GM20431 (cell line): ENCODE results near the gene CELF2.
"Not testable (repeated sequence)": the region's sequence is repeated elsewhere in the genome, so short reads cannot be mapped to it uniquely, and the experiment has no call there.

ENCODE experiments used
- in situ Hi-C: fragments of 300-500 bp; cut with MseI, MboI; formaldehyde crosslinking; loops from one replicate; pipeline ENCODE4 v1.15.0; 2020; ENCODE audit warnings: low sequenced_read_pairs; ENCODE audit not compliant: unreplicated experiment

CELF2 gene

GRCh38 chr10:11116361-11116760 is 98.7 kb downstream of the CELF2 start:
- in situ Hi-C loops = no loop called here

GRCh38 chr10:11116817-11117216 is 99.1 kb downstream of the CELF2 start:
- in situ Hi-C loops = no loop called here

- in situ Hi-C loops = no loop called here
Measured at GRCh38 chr10:11118686-11119085, 101.0 kb downstream of the CELF2 start.

GRCh38 chr10:11119843-11120242 is 102.2 kb downstream of the CELF2 start:
- in situ Hi-C loops = no loop called here

- in situ Hi-C loops = no loop called here
Measured at GRCh38 chr10:11120711-11121110, 103.0 kb downstream of the CELF2 start.

GRCh38 chr10:11123892-11124291 is 106.2 kb downstream of the CELF2 start:
- in situ Hi-C loops = not testable (repeated sequence)

GRCh38 chr10:11125004-11125403 is 107.3 kb downstream of the CELF2 start:
- in situ Hi-C loops = no loop called here

- in situ Hi-C loops = not testable (repeated sequence)
Measured at GRCh38 chr10:11127017-11127416, 109.3 kb downstream of the CELF2 start.

- in situ Hi-C loops = no loop called here
Measured at GRCh38 chr10:11131112-11131639, 113.5 kb downstream of the CELF2 start.

GRCh38 chr10:11134411-11134810 is 116.7 kb downstream of the CELF2 start:
- in situ Hi-C loops = no loop called here

- in situ Hi-C loops = no loop called here
Measured at GRCh38 chr10:11135709-11136108, 118.0 kb downstream of the CELF2 start.

- in situ Hi-C loops = no loop called here
Measured at GRCh38 chr10:11138314-11139033, 120.8 kb downstream of the CELF2 start.

- in situ Hi-C loops = no loop called here
Measured at GRCh38 chr10:11140963-11141362, 123.3 kb downstream of the CELF2 start.

GRCh38 chr10:11141571-11142091 is 124.0 kb downstream of the CELF2 start:
- in situ Hi-C loops = no loop called here

- in situ Hi-C loops = no loop called here
Measured at GRCh38 chr10:11142777-11143176, 125.1 kb downstream of the CELF2 start.

- in situ Hi-C loops = no loop called here
Measured at GRCh38 chr10:11143242-11143641, 125.6 kb downstream of the CELF2 start.

GRCh38 chr10:11144626-11145494 is 127.2 kb downstream of the CELF2 start:
- in situ Hi-C loops = no loop called here

- in situ Hi-C loops = no loop called here
Measured at GRCh38 chr10:11145495-11145855, 127.8 kb downstream of the CELF2 start.

GRCh38 chr10:11146402-11147171 is 128.9 kb downstream of the CELF2 start:
- in situ Hi-C loops = no loop called here

GRCh38 chr10:11147722-11148121 is 130.1 kb downstream of the CELF2 start:
- in situ Hi-C loops = no loop called here
